H1 (cell line): ENCODE data around the gene APOL6. TPM values are rescaled to one million over a fixed set of nuclear protein-coding genes. Genes with fewer than 3 reads are reported as not detected.

Experiments
- CTCF ChIA-PET: fragments of 300-600 bp; sonication (Branson Sonifier 250); formaldehyde crosslinking; loops from one replicate; lab custom pipeline; 2021; ENCODE audit not compliant: partially characterized antibody; lab: Charles Lee
- POLR2A ChIA-PET: fragments of 300-600 bp; sonication (Branson Sonifier 250); formaldehyde crosslinking; loops from one replicate; lab custom pipeline; 2021; ENCODE audit warnings: inconsistent platforms; ENCODE audit not compliant: partially characterized antibody; lab: Charles Lee
- DNase-seq, 2 experiments: peaks; one replicate each; pipeline versions ENCODE4 v3.0.0 to v3.0.0-alpha.2; 2010 to 2022; ENCODE audit warnings: low spot score in 2 of 2, low read depth in 1 of 2, mixed read lengths in 1 of 2
- FAIRE-seq: peaks from 2 replicates; lab custom pipeline; 2011; peaks lifted over from hg19 to GRCh38; lab: Jason Lieb, UNC
- H2AFZ ChIP-seq: 2 replicates; pipeline ENCODE4 v1.8.1; 2012; ENCODE audit warnings: low read length, inconsistent platforms
- H2AK5ac ChIP-seq: 2 replicates; pipeline ENCODE4 v1.6.1; 2013; ENCODE audit warnings: low read depth, low read length
- H2BK120ac ChIP-seq: replicated peaks from 2 replicates; pipeline ENCODE3; 2013; ENCODE audit warnings: low read depth, low read length, inconsistent platforms
- H2BK12ac ChIP-seq: 2 replicates; pipeline ENCODE4 v1.6.1; 2013; ENCODE audit warnings: low read depth, low read length
- H2BK15ac ChIP-seq: 2 replicates; pipeline ENCODE4 v1.6.1; 2013; ENCODE audit warnings: low read length
- H2BK20ac ChIP-seq: 2 replicates; pipeline ENCODE4 v1.6.1; 2013; ENCODE audit warnings: low read length
- H2BK5ac ChIP-seq: 2 replicates; pipeline ENCODE4 v1.6.1; 2013; ENCODE audit warnings: low read depth, low read length
- H3K14ac ChIP-seq: 2 replicates; pipeline ENCODE4 v1.6.1; 2013; ENCODE audit warnings: inconsistent platforms; ENCODE audit not compliant: insufficient read length
- H3K18ac ChIP-seq: 2 replicates; pipeline ENCODE4 v1.6.1; 2013; ENCODE audit warnings: low read length; ENCODE audit errors: extremely low read depth
- H3K23ac ChIP-seq: 2 replicates; pipeline ENCODE4 v1.6.1; 2013; ENCODE audit warnings: inconsistent platforms; ENCODE audit not compliant: insufficient read length
- H3K23me2 ChIP-seq: 2 replicates; pipeline ENCODE4 v1.6.1; 2013; ENCODE audit warnings: low read depth, low read length
- H3K27ac ChIP-seq: 2 replicates; pipeline ENCODE4 v1.6.1; 2011; ENCODE audit warnings: low read depth, low read length, inconsistent platforms
- H3K27me3 ChIP-seq, 4 experiments: replicated peaks in 1 of 4; 1 replicate in 1 of 4; 2 replicates in 3 of 4; pipeline versions ENCODE4 v1.6.1 to v1.8.1; 2011 to 2013; ENCODE audit warnings: low read length in 3 of 4, mild to moderate bottlenecking in 3 of 4, inconsistent platforms in 2 of 4, mixed read lengths in 2 of 4, moderate library complexity in 1 of 4; ENCODE audit not compliant: control insufficient read depth in 3 of 4, insufficient read depth in 3 of 4; ENCODE audit errors: extremely low read depth in 1 of 4
- H3K36me3 ChIP-seq, 4 experiments: 2 replicates each; pipeline versions ENCODE4 v1.6.1 to v1.8.1; 2011 to 2013; ENCODE audit warnings: mild to moderate bottlenecking in 4 of 4, low read length in 3 of 4, moderate library complexity in 2 of 4, control low read depth in 1 of 4, inconsistent platforms in 1 of 4; ENCODE audit not compliant: insufficient read depth in 4 of 4, control insufficient read depth in 2 of 4
- H3K4ac ChIP-seq: replicated peaks from 2 replicates; pipeline ENCODE3; 2013; ENCODE audit warnings: low read length, low read depth, mixed read lengths, inconsistent platforms; ENCODE audit not compliant: insufficient read length
- H3K4me1 ChIP-seq, 4 experiments: replicated peaks in 1 of 4; 1 replicate in 1 of 4; 2 replicates in 3 of 4; pipeline versions ENCODE4 v1.6.1 to v1.8.1; 2011 to 2013; ENCODE audit warnings: low read length in 3 of 4, inconsistent platforms in 2 of 4, mixed read lengths in 1 of 4; ENCODE audit not compliant: insufficient read depth in 4 of 4, control insufficient read depth in 3 of 4
- H3K4me2 ChIP-seq, 2 experiments: 2 replicates each; pipeline versions ENCODE4 v1.6.1 to v1.8.1; 2011 to 2013; ENCODE audit warnings: low read depth in 2 of 2, low read length in 2 of 2, control low read depth in 1 of 2, inconsistent platforms in 1 of 2, mild to moderate bottlenecking in 1 of 2; ENCODE audit not compliant: insufficient read depth in 1 of 2
- H3K4me3 ChIP-seq, 4 experiments: fragments of 200-600, 300-600 bp in 1 of 4; sonication (generic), shearing (Covaris generic), sonication (Bioruptor Twin) in 1 of 4; 2 replicates each; pipeline versions ENCODE4 v1.5.1 to v1.8.1; 2011 to 2016; ENCODE audit warnings: low read length in 4 of 4, low read depth in 3 of 4, control low read depth in 2 of 4, inconsistent platforms in 2 of 4, mild to moderate bottlenecking in 2 of 4, mixed read lengths in 1 of 4, moderate library complexity in 1 of 4; ENCODE audit not compliant: insufficient read depth in 2 of 4; ENCODE audit errors: extremely low read depth in 1 of 4
- H3K56ac ChIP-seq: replicated peaks from 2 replicates; pipeline ENCODE3; 2013; ENCODE audit warnings: low read depth, mild to moderate bottlenecking, mixed read lengths, low read length, inconsistent platforms; ENCODE audit not compliant: insufficient read length
- H3K79me1 ChIP-seq: 2 replicates; pipeline ENCODE4 v1.6.1; 2013; ENCODE audit warnings: low read depth, low read length, control low read depth
- H3K79me2 ChIP-seq, 2 experiments: 2 replicates each; pipeline versions ENCODE4 v1.6.1 to v1.8.1; 2012 to 2013; ENCODE audit warnings: low read length in 2 of 2, mild to moderate bottlenecking in 2 of 2, inconsistent platforms in 1 of 2; ENCODE audit not compliant: insufficient read depth in 2 of 2, control insufficient read depth in 1 of 2
- H3K9ac ChIP-seq, 4 experiments: replicated peaks in 1 of 4; 1 replicate in 1 of 4; 2 replicates in 3 of 4; pipeline versions ENCODE4 v1.6.1 to v1.8.1; 2011 to 2013; ENCODE audit warnings: low read depth in 3 of 4, low read length in 3 of 4, control low read depth in 2 of 4, mild to moderate bottlenecking in 2 of 4, moderate library complexity in 2 of 4, inconsistent platforms in 1 of 4; ENCODE audit errors: extremely low read depth in 1 of 4
- H3K9me3 ChIP-seq, 2 experiments: 2 replicates each; pipeline versions ENCODE4 v1.6.1 to v1.8.1; 2012 to 2013; ENCODE audit warnings: mild to moderate bottlenecking in 2 of 2, moderate library complexity in 2 of 2, control low read depth in 1 of 2, inconsistent platforms in 1 of 2, low read depth in 1 of 2, low read length in 1 of 2, mixed read lengths in 1 of 2; ENCODE audit not compliant: insufficient read depth in 2 of 2
- H4K20me1 ChIP-seq, 2 experiments: replicated peaks in 1 of 2; 2 replicates each; pipeline versions ENCODE3 to v1.8.1; 2011 to 2013; ENCODE audit warnings: inconsistent platforms in 2 of 2, low read length in 2 of 2, mild to moderate bottlenecking in 1 of 2; ENCODE audit not compliant: insufficient read depth in 2 of 2, control insufficient read depth in 1 of 2
- H4K5ac ChIP-seq: 2 replicates; pipeline ENCODE4 v1.6.1; 2013; ENCODE audit warnings: low read length, low read depth, mixed read lengths, inconsistent platforms; ENCODE audit not compliant: insufficient read length
- H4K8ac ChIP-seq: 2 replicates; pipeline ENCODE4 v1.8.0; 2013; ENCODE audit warnings: mild to moderate bottlenecking, moderate library complexity, low read length, inconsistent platforms; ENCODE audit not compliant: insufficient read depth; ENCODE audit errors: extremely low read depth
- H4K91ac ChIP-seq: replicated peaks from 2 replicates; pipeline ENCODE3; 2013; ENCODE audit warnings: low read length, mixed read lengths, inconsistent platforms; ENCODE audit not compliant: insufficient read length
- ATF3 ChIP-seq: IDR thresholded peaks from 2 replicates; pipeline ENCODE4 v1.6.1; 2011; ENCODE audit warnings: low read depth, mild to moderate bottlenecking, low read length; ENCODE audit not compliant: insufficient read depth
- BRCA1 ChIP-seq: IDR thresholded peaks from 2 replicates; pipeline ENCODE4 v1.6.1; 2012; ENCODE audit warnings: low read depth, low read length, improper control_type of control experiment
- FOSL1 ChIP-seq: IDR thresholded peaks from 2 replicates; pipeline ENCODE4 v1.6.1; 2011; ENCODE audit warnings: mild to moderate bottlenecking, low read depth, low read length, moderate library complexity; ENCODE audit not compliant: insufficient read depth
- JUN ChIP-seq: IDR thresholded peaks from 2 replicates; pipeline ENCODE4 v1.6.1; 2011; ENCODE audit warnings: low read depth, mild to moderate bottlenecking, improper control_type of control experiment, low read length
- KDM1A ChIP-seq: fragments of 200-600, 300-600 bp; sonication (generic); IDR thresholded peaks from 2 replicates; pipeline ENCODE4 v1.7.1; 2016; ENCODE audit warnings: mild to moderate bottlenecking, low read length, borderline replicate concordance
- KDM4A ChIP-seq: IDR thresholded peaks from one replicate; pipeline ENCODE4 v1.7.1; 2012; ENCODE audit warnings: low read depth, mild to moderate bottlenecking, moderate library complexity, low read length, inconsistent platforms; ENCODE audit not compliant: severe bottlenecking
- KDM5A ChIP-seq: fragments of 200-600 bp; IDR thresholded peaks from 2 replicates; pipeline ENCODE4 v1.7.1; 2012; ENCODE audit warnings: mild to moderate bottlenecking, low read length, inconsistent platforms, mixed read lengths
- POU5F1 ChIP-seq: IDR thresholded peaks from 2 replicates; pipeline ENCODE4 v1.6.1; 2011; ENCODE audit warnings: low read depth, mild to moderate bottlenecking, low read length, moderate library complexity
- RNF2 ChIP-seq: fragments of 200-900, 300-1000 bp; sonication (generic); IDR thresholded peaks from 2 replicates; pipeline ENCODE4 v1.7.1; 2016; ENCODE audit warnings: borderline replicate concordance, low read depth, mild to moderate bottlenecking, antibody characterized with exemption, low read length; ENCODE audit not compliant: poor library complexity, severe bottlenecking; ENCODE audit errors: missing control alignments
- SIN3A ChIP-seq, 2 experiments: IDR thresholded peaks in 1 of 2; conservative IDR thresholded peaks in 1 of 2; 2 replicates each; pipeline ENCODE4 v1.6.1; 2011 to 2012; ENCODE audit warnings: low read length in 2 of 2, improper control_type of control experiment in 1 of 2, low read depth in 1 of 2, mild to moderate bottlenecking in 1 of 2
- WGBS, 2 experiments: shearing (Covaris generic) in 1 of 2; methylation state at CpG; one replicate each; pipeline versions ENCODE4 v1.1.6 to v1.1.7; 2013 to 2015; ENCODE audit warnings: low lambda C conversion rate in 2 of 2, mixed read lengths in 2 of 2, inconsistent platforms in 1 of 2, low coverage in 1 of 2, missing lambda C conversion rate in 1 of 2; ENCODE audit not compliant: insufficient replicate concordance in 2 of 2, insufficient coverage in 1 of 2, insufficient read length in 1 of 2; ENCODE audit errors: extremely low coverage in 1 of 2, missing lambda C conversion rate in 1 of 2; 5-methylcytosine and 5-hydroxymethylcytosine counted together
- polyA plus RNA-seq, 7 experiments: library from polyadenylated mRNA; depleted of rRNA in 3 of 7; stranded (reverse) in 5 of 7; unstranded in 2 of 7; fragments of >200 nt in 5 of 7; fragments of 200-250 nt in 2 of 7; gene quantifications; 1 replicate in 5 of 7; 2 replicates in 1 of 7; 4 replicates in 1 of 7; pipeline versions ENCODE4 v1.2.1 to v1.2.3, GENCODE V29; 2011 to 2013; ENCODE audit warnings: missing spikeins in 2 of 7, mixed read lengths in 2 of 7
- total RNA-seq: library from RNA; stranded (reverse); fragmentation: NEBNext Ultra II Directional; extraction: Animal tissue kit (Norgen Biotek cat#: 25700); gene quantifications from 2 replicates; pipeline ENCODE4 v1.2.1, GENCODE V29; 2021

Gene APOL6
- total and polyA plus RNA-seq, 2 of the 8 experiments (the other 6 are each of a cell fraction or from before 2014, with no cell fraction given) = 0.06 to 0.13 TPM

GRCh38 chr22:35708917-35709316, 60.7 kb downstream of the APOL6 start:
- ChIA-PET CTCF (interaction anchor here (0.7 to 1.4 kb wide), 3 partner anchors 42 to 1879 kb away, joined by 3 read pairs; no protein-coding TSS in a partner anchor), POLR2A (no interaction called here)
- Histone ChIP-seq H3K79me2 (no peaks in the 10 kb centered on the region), H4K5ac (no peak overlapping the region), H3K9me3 (peaks cover 0 to 3% of the 10 kb centered on the region in 2 experiments; a peak in 1 of 4 replicates), H3K27ac (no peak overlapping the region), H3K56ac (no peak overlapping the region), H3K4me2 (no peak overlapping the region), H3K4me3 (no peak overlapping the region), H3K14ac (no peak overlapping the region), H3K23me2 (no peaks in the 10 kb centered on the region), H2AFZ (no peak overlapping the region), H4K20me1 (no peaks in the 10 kb centered on the region), H2BK5ac (no peak overlapping the region), H3K23ac (no peak overlapping the region), H3K4me1 (no peaks in the 10 kb centered on the region), H2BK12ac (no peak overlapping the region), H2BK15ac (no peak overlapping the region), H3K27me3 (no peaks in the 10 kb centered on the region), H3K79me1 (no peaks in the 10 kb centered on the region), H4K8ac (no peak overlapping the region), H3K18ac (no peak overlapping the region), H2BK120ac (no peak overlapping the region), H3K36me3 (no peaks in the 10 kb centered on the region), H2AK5ac (no peak overlapping the region), H3K9ac (no peak overlapping the region), H3K4ac (no peak overlapping the region), H4K91ac (no peak overlapping the region), H2BK20ac (no peak overlapping the region)
- WGBS, 2 experiments = 92% methylated on average over 7 of the region's 7 CpGs; no CpG with 5 or more reads in 1 of the 2 experiments
- FAIRE-seq (no peak), DNase-seq (no peak)
- TF ChIP-seq KDM4A = no peak
- no peak for TF ChIP-seq ATF3
- no peak for TF ChIP-seq JUN
- TF ChIP-seq RNF2 = no peak
- no peak for TF ChIP-seq POU5F1
- TF ChIP-seq SIN3A (conservative IDR thresholded peaks at IDR 0.05 in 1 of 2, IDR thresholded peaks at IDR 0.05 in 1 of 2; ENCODE audit: low read depth in 1 of 2, low read length in 2 of 2) = no peak
- no peak for TF ChIP-seq KDM5A
- TF ChIP-seq FOSL1 = no peak
- TF ChIP-seq BRCA1 = no peak
- no peak for TF ChIP-seq KDM1A
